ENCODE measurements around the gene DLGAP1. TPM values are rescaled to one million over a fixed set of nuclear protein-coding genes. Genes with fewer than 3 reads are reported as not detected.

Gene DLGAP1
- total RNA-seq, 1 experiment from 2014 or later, result 0.14 TPM

- in situ Hi-C loops (cut with HindIII; ENCODE audit: low pct_unique_long_range_greater_than_20kb, low sequenced_read_pairs), result no loop called here
- no peak for DNase-seq (ENCODE audit: low read depth)
Observed at GRCh38 chr18:4256766-4257417, 198.2 kb downstream of the DLGAP1 start.

- in situ Hi-C loops (cut with HindIII; ENCODE audit: low pct_unique_long_range_greater_than_20kb, low sequenced_read_pairs), result no loop called here
- no peak for DNase-seq (ENCODE audit: low read depth)
Observed at GRCh38 chr18:4254840-4255239, 200.3 kb downstream of the DLGAP1 start.

GRCh38 chr18:4252829-4253228 is 202.3 kb downstream of the DLGAP1 start:
- in situ Hi-C loops (cut with HindIII; ENCODE audit: low pct_unique_long_range_greater_than_20kb, low sequenced_read_pairs), result no loop called here
- DNase-seq (ENCODE audit: low read depth), result no peak

- in situ Hi-C loops (cut with HindIII; ENCODE audit: low pct_unique_long_range_greater_than_20kb, low sequenced_read_pairs), result no loop called here
- DNase-seq (ENCODE audit: low read depth), result no peak
Observed at GRCh38 chr18:4251873-4252272, 203.2 kb downstream of the DLGAP1 start.

- no peak for DNase-seq (ENCODE audit: low read depth)
- in situ Hi-C loops (cut with HindIII; ENCODE audit: low pct_unique_long_range_greater_than_20kb, low sequenced_read_pairs), result no loop called here
Observed at GRCh38 chr18:4251206-4251605, 203.9 kb downstream of the DLGAP1 start.

DNA sequence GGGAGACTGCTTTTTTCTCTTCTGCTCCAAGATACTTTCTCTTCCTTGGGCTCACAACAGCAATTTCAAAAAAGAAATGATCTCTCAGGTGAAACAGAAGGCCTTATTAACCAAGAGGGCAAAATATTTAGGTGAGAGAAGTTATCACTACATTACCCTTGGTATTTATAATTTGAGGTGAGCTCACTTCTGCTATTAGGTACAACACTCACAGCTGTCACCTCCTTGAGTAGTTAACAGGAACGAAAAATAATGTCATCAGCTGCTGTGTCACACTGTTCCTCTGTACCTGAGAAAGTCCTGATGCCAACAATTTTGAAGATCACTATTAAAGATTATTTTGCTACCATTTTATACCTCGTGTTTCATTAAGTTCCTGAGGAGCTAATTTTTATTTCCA is 205.0 kb downstream of the DLGAP1 start:
- in situ Hi-C loops (cut with HindIII; ENCODE audit: low pct_unique_long_range_greater_than_20kb, low sequenced_read_pairs), result no loop called here
- no peak for DNase-seq (ENCODE audit: low read depth)

- no peak for DNase-seq (ENCODE audit: low read depth)
- in situ Hi-C loops (cut with HindIII; ENCODE audit: low pct_unique_long_range_greater_than_20kb, low sequenced_read_pairs), result no loop called here
Observed at GRCh38 chr18:4248686-4249085, 206.4 kb downstream of the DLGAP1 start.

DNA sequence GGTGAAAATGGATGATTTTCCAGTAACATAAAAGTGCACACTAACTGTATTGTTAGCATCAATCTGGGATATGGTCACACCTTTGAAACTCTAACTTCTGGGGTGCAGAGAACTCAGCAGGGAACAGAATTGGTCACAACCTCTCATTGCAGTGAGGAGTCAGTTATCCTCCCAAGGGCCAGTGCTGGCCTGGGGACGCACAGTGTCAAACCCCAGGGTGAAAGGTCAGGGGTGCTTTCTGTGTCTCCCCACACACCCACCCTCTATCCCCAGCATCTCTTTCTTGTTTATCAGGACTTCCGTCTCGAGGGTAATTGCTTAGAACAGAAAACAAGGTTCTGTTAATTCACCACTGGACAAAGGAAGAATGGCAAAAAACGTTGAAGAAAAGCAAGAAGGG is 208.7 kb downstream of the DLGAP1 start:
- in situ Hi-C loops (cut with HindIII; ENCODE audit: low pct_unique_long_range_greater_than_20kb, low sequenced_read_pairs), result no loop called here
- no peak for DNase-seq (ENCODE audit: low read depth)

GRCh38 chr18:4245456-4245855 is 209.7 kb downstream of the DLGAP1 start:
- in situ Hi-C loops (cut with HindIII; ENCODE audit: low pct_unique_long_range_greater_than_20kb, low sequenced_read_pairs), result no loop called here
- DNase-seq (ENCODE audit: low read depth), result no peak

DNA sequence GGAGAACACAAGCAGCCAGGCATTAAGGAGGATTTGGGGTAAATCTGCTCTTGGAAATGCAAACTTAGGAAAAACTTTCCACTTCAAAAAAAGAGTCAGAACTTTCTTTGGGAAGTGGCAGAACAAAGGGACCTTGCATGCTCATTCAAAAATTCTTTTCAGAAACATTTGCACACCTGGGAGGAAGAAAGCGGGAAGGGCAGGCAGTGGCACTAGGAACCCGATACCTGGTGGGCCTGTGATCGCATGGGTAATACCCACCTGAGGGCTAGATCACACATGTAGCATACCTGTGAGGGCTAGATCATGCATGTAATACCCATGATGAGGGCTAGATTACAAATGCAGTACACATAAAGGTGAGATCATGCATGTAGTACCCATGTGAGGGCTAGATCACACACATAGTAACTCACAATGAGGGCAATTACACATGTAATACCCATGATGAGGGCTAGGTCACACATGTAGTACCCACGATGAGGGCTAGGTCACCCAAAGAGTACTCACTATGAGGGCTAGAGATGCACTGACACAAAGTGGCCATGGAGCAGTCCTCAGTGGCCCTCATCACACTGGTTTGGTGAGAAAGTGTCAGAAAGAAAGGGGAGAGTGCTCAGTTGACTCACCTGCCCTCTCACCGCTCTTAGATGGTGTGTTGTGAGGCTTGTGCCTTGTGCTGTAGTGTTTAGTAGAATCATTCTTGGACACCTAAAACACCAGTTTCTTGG is 212.5 kb downstream of the DLGAP1 start:
- in situ Hi-C loops (cut with HindIII; ENCODE audit: low pct_unique_long_range_greater_than_20kb, low sequenced_read_pairs), result no loop called here
- no peak for DNase-seq (ENCODE audit: low read depth)

GRCh38 chr18:4241090-4241617 is 214.0 kb downstream of the DLGAP1 start:
- in situ Hi-C loops (cut with HindIII; ENCODE audit: low pct_unique_long_range_greater_than_20kb, low sequenced_read_pairs), result no loop called here
- no peak for DNase-seq (ENCODE audit: low read depth)

- DNase-seq (ENCODE audit: low read depth), result no peak
- in situ Hi-C loops (cut with HindIII; ENCODE audit: low pct_unique_long_range_greater_than_20kb, low sequenced_read_pairs), result no loop called here
Observed at GRCh38 chr18:4238966-4239365, 216.1 kb downstream of the DLGAP1 start.

GRCh38 chr18:4237664-4238041 is 217.5 kb downstream of the DLGAP1 start:
- in situ Hi-C loops (cut with HindIII; ENCODE audit: low pct_unique_long_range_greater_than_20kb, low sequenced_read_pairs), result no loop called here
- DNase-seq (ENCODE audit: low read depth), result no peak

- in situ Hi-C loops (cut with HindIII; ENCODE audit: low pct_unique_long_range_greater_than_20kb, low sequenced_read_pairs), result no loop called here
- no peak for DNase-seq (ENCODE audit: low read depth)
Observed at GRCh38 chr18:4236940-4237663, 218.0 kb downstream of the DLGAP1 start.

DNA sequence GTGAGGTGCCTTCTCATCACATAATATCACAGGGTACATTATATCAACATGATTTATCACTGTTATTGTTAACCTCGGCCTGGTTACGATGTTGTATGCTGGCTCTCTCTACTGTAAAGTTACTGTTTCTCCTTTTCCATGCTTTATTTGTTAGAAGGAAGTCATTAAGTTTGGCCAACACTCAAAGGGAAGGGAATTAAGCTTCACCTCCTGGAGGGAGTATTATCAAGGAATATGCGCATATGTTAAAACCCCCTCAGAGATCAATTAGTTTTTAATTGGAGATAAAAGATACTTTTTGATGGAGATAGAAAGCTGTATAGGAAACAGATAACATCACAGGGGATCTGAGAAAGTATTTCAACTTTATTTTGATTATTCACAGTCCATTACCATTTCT is 221.6 kb downstream of the DLGAP1 start:
- no peak for DNase-seq (ENCODE audit: low read depth)
- in situ Hi-C loops (cut with HindIII; ENCODE audit: low pct_unique_long_range_greater_than_20kb, low sequenced_read_pairs), result no loop called here

- in situ Hi-C loops (cut with HindIII; ENCODE audit: low pct_unique_long_range_greater_than_20kb, low sequenced_read_pairs), result no loop called here
- DNase-seq (ENCODE audit: low read depth), result no peak
Observed at GRCh38 chr18:4232656-4233055, 222.5 kb downstream of the DLGAP1 start.

GRCh38 chr18:4231260-4231659 is 223.8 kb downstream of the DLGAP1 start:
- in situ Hi-C loops (cut with HindIII; ENCODE audit: low pct_unique_long_range_greater_than_20kb, low sequenced_read_pairs), result no loop called here
- DNase-seq (ENCODE audit: low read depth), result no peak

DNA sequence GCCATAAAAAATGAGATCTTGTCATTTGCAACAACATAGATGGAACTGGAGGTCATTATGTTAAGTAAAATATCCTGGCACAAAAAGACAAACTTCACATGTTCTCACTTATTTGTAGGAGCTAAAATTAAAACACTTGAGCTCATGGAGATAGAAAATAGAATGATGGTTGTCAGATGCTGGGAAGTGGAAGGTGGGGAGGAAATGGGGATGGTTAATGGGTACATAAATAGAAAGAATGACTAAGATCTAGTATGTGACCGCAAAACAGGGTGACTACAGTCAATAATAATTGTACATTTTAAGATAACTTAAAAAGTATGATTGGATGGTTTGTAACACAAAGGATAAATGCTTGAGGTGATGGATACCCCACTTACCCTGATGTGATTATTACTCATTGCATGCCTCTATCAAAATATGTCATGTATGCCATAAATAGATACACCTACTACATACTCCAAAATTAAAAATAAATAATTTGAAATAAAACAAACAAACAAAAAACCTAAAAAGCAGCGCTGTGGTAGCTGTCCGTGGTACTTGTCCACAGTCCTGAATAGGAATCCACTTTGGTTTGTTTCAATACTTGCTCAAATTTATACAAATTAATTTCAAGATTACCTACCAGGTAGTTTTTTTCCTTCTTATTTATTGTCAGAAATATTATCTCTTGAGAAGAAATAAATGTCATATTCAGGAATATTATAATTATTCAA is 224.5 kb downstream of the DLGAP1 start:
- in situ Hi-C loops (cut with HindIII; ENCODE audit: low pct_unique_long_range_greater_than_20kb, low sequenced_read_pairs), result no loop called here

More for the DNA sequence above, 224.5 kb downstream of the DLGAP1 start:
- no peak for DNase-seq (ENCODE audit: low read depth)
